T-helper 1 cell treated with Interleukin-12 subunit alpha and Interleukin-12 subunit beta and Interleukin-4 antibody, amounts not matched to agents 30 ng/mL and 1 ng/mL, for 36 hours (primary cell): Measurements from ENCODE around the gene HSD17B13. TPM values are rescaled to one million over a fixed set of nuclear protein-coding genes. Genes with fewer than 3 reads are reported as not detected.
"Not testable (repeated sequence)": the region's sequence is repeated elsewhere in the genome, so short reads cannot be mapped to it uniquely, and the experiment has no call there.

Experiments used
- intact Hi-C: fragments of 100-400 bp; cut with micrococcal nuclease; formaldehyde crosslinking; loops from one replicate; pipeline ENCODE4 v1.15.1; 2024
- total RNA-seq: library from RNA; stranded (reverse); gene quantifications from 2 replicates; pipeline ENCODE4 v1.2.3, GENCODE V29; 2022

HSD17B13 gene
- total RNA-seq, 1 donor from 2014 or later: 0.22 TPM

DNA sequence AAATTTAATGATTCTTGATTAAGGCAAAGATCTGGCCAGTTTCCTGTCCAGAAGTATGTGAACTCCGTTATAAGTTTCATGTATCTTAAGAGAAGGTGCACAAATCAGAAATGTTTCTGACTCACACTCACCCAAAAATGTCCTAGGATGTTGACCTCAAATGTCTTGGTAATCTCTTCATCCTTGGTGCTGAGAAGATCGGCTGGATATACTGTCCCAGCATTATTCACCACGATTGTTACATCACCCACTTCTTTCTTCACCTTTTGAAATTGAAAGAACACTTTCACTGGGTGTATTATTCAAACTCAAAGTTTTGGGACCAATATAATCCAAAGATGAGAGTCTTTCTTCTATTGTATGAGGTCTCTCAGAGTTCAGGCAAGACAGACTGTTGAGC, 5.7 kb downstream of the HSD17B13 start:
- intact Hi-C loops: no loop called here

DNA sequence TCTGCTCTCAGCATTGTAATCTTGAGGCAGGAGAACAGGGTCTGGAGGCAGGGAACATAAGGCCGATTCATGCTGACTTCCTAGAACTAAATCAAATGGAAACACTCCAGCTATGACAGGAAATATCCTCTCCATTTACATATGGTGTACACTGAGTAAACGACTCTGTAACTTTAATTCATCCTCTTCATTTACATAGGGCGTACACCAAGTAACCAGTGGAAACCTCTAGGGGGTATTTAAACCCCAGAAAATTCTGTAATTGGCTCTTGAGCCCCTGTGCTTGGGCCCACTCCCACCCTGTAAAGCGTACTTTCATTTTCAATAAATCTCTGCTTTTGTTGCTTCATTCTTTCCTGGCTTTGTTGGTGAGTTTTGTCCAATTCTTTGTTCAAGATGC, 7.7 kb downstream of the HSD17B13 start:
- intact Hi-C loops: not testable (repeated sequence)

DNA sequence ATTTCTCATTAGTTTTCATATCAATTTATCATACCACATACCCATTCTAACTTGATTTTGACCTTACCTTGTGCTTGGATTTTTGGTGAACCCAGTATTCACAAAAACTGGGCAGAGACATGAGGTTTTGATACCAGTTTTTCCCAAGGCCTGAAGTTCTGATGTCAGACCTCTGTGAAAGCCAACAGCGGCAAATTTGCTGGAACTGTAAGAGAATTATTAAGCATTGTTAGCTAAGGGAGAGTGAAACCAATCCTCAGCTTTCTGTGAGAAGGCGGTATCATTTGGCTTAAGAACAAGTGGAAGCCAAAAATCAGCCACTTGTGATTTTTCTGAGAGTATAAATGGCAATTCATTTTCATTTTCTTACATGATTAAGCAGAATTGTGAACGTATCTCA, 8.9 kb downstream of the HSD17B13 start:
- intact Hi-C loops: no loop called here

DNA sequence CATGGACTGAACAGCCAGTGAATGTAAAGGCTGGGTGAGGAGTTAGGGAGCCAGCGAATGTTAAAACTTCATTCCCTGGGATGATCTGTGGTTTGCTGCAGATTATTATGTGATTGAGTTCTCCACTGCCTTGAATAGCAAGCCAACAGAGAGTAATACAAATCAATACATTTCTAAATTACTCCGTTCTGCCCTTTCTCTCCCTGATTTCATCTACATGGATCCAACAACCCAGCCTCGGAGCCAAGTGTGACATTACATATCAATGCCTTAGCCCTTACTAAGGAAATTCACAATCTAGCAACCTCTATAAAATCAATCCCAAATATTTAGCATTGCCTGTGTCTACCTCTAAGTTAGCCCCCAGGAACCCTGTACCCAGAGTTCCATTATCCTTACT, 11.0 kb downstream of the HSD17B13 start:
- intact Hi-C loops: no loop called here

DNA sequence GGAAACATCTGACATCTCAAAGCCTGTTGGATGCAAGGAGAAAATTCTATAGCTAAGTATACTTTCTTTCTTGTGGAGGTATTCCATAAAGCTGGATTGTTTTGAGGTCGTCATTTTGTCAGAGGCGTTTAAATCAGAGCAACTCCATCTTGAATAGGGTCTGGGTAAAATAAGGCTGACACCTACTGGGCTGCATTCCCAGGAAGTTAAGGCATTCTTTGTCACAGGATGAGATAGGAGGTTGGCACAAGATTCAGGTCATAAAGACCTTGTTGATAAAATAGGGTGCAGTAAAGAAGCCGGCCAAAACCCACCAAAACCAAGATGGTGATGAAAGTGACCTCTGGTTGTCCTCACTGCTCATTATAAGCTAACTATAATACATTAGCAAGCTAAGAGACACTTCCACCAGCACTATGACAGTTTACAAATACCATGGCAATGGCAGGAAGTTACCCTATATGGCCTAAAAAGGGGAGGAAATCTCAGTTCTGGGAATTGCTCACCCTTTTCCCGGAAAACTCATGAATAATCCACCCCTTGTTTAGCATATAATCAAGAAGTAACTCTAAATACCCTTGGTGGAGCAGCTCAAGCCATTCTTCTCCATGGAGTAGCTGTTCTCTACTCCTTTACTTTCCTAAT, 11.9 kb downstream of the HSD17B13 start:
- intact Hi-C loops: no loop called here

DNA sequence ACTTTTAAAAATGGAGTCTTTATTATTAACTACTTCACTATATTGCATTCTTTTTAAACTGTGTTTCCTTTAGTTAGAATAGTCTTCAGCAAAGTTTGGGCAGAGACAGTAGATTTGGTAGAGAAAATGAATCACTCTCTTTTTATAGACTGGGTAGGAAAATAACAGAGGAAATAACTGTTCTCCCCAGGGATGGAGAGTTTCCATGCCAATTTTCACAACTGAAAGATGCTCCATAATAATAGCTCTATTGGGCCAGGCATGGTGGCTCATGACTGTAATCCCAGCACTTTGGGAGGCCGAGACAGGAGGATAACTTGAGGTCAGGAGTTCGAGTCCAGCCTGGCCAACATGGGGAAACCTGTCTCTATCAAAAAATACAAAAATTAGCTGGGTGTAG, 13.1 kb downstream of the HSD17B13 start:
- intact Hi-C loops: no loop called here

DNA sequence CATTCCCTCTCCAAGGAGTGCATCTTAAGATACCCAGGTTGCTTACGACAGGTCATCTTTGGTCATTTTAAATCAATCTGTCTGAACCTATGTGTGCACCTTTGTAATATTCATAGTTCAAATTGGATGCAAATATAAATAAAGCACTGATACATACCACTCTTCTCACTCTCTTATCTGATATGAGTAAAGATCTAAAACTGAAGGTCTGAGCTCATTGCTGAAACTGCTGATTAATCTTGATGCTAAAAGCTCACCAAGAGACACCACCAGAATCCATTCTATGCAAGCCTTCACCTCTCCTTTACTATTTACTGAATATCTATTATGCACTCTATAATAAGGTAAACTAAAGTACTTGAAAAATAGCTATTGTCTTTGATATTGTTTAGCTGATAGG, 16.6 kb downstream of the HSD17B13 start:
- intact Hi-C loops: no loop called here

DNA sequence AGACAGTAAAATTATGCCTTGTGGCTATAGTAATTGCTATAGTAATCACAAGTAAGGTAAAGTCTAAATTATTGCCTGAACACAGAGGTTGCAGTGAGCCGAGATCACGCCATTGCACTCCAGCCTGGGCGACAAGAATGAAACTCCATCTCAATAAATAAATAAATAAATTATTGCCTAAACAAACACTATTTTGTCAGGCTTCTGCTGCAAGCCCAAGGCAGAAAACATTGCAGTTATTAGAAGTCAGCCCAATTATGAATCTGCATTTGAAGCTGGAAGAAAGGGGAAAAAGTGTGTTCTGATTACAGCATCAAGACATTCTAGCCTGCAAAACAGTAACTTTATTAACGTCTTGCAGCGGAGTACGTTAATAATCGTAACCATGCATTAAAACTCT, 17.1 kb downstream of the HSD17B13 start:
- intact Hi-C loops: no loop called here

DNA sequence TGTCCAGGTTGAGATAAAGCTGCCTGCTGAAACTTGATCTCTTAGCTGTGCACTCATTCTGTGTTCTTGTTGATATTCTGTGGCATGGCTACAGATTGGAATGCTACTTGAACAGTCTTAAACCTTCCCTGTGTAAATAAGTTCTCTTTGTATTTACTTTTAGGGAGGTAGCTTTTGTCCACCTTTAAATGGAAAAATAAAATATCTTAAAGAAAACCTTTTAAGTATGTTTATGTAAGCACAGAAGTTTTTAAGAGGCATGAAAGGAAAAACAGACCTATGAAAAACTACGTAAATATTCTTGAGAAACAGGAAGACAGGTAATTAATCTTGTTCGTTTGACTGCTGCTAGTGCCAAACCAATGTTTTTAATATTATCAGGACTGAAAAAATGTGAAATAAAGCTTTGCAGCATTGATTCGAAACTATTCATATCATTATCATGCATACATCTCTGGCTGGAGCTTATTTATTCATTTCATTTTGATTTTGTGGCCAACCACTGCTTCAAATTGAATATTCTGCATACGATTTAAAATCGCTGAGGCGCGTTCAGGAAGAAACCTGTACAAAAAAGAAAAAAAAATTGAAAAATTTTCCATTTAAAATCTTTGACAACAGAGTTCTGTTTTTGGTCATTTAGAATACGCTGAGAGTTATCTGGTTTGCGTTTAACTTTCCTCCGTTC, 17.8 kb downstream of the HSD17B13 start:
- intact Hi-C loops: no loop called here

DNA sequence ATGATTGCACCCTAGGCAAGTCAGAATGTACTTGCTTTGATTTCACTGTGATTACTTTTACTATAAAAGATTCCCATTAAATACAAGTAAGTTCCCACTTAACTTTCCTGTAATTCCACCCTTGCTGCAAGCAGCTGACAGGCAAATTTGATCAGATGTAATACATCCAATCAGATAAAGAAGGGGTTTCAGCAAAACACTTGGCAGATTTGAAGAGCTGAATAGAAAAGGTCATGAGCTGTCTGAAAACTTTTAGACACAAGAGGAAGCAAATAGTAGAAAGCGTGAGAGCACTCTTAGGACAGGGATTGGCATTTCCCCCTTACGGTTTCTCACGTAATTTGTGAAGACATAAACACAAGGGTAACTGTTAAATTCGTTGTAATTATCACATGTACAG, 22.8 kb downstream of the HSD17B13 start:
- intact Hi-C loops: no loop called here

DNA sequence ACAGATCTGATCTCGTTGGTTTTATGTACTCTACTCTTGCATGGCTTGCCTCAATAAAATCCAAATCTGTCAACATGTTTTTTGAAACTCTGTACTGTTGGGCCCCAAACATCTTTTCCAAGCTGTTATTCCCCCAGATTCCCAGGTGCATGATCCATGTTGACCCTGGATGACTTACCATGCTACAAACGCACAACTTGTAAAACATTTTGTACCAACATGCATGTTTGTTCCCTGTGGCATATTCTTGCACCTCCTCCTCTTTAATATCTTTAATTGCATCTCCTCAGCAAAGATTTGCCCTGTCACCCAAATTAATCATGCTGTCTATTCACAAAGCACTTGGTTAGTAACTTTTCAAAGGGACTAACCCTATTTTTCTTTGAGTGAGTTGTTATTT, 24.3 kb downstream of the HSD17B13 start:
- intact Hi-C loops: no loop called here

DNA sequence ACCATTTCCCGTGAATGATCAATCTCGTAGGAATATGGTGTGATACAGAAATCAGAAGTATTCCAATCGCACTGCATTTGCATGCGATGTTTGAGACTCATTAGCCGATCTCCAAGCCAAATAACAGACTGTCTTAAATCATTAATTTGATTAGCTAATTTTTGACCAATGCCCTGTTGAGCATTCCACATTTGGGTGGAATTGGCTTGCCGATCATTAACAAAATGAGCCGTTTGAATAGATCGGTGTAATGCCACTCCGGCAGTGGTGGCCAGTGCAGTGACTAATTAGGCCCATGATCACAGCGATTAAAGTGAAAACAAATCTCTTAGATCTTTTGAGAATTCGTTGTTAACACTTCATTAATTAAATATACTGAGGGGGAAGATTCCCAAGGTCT, 27.8 kb downstream of the HSD17B13 start:
- intact Hi-C loops: not testable (repeated sequence)

DNA sequence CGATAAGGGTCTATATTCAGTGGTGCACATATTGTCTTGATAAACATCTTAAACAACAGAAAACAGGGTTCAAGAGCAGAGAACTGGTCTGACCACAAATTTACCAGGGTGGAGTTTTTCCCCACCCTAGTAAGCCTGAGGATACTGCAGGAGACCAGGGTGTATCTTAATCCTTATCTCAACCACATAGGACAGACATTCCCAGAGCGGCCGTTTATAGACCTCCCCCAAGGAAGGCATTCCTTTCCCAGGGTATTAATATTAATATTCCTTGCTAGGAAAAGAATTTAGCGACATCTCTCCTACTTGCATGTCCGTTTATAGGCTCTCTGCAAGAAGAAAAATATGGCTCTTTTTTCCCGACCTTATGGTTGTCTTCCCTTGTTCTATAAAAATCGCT, 28.8 kb downstream of the HSD17B13 start:
- intact Hi-C loops: not testable (repeated sequence)

DNA sequence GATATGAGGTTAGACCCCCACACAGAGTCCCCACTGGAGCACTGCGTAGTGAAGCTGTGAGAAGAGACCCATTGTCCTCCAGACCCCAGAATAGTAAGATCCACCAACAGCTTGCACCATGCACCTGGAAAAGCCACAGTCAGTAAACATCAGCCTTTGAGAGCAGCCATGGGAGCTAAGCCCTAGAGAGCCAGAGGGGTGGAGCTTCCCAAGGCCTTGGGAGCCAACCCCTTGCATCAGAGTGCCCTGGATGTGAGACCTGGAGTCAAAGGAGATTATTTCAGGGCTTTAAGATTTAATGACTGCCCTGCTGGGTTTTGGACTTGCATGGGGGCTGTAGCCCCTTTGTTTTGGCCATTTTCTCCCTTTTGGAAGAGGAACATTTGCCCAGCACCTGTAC, 35.7 kb downstream of the HSD17B13 start:
- intact Hi-C loops: no loop called here

DNA sequence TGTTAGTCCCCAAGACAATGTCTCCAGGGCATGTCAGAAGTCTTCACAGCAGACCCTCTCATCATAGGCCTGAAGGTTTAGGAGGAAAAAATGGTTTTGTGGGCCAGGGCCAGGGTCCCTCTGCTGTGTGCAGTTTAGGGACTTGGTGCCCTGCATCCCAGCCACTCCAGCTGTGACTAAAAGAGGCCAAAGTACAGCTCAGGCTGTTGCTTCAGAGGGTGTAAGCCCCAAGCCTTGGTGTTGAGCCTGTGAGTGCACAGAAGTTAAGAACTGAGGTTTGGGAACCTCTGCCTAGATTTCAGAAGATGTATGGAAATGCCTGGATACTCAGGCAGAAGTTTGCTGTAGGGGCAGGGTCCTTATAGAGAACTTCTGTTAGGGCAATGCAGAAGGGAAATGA, 38.4 kb downstream of the HSD17B13 start:
- intact Hi-C loops: not testable (repeated sequence)

DNA sequence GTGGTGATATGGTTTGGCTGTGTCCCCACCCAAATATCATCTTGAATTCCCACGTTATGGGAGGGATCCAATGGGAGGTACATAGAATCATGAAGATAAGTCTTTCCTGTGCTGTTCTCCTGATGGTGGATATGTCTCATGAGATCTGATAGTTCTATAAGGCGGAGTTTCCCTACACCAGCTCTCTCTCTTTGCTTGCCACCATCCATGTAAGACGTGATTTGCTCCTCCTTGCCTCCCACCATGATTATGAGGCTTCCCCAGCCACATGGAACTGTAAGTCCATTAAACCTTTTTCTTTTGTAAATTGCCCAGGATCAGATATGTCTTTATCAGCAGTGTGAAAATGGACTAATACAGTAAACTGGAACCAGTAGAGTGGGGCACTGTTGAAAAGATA, 39.5 kb downstream of the HSD17B13 start:
- intact Hi-C loops: no loop called here

DNA sequence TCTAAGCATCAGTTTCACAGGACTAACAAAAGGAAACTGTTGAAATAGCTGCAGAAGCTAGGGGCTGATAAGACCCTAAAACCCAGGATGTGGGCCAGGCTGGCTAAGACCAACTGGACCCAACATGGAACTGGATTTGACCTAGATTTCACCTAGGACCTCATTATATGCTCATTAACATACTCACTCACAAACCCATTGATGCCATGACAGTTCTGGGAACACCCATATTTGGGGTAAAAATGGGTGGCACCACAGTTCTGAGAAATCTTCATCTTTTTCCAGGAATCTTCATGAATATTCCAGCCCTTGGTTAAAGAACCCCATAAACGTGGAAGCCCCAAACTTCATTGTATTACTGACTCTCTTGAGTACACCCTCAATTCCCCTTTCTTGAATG, 41.1 kb downstream of the HSD17B13 start:
- intact Hi-C loops: no loop called here

DNA sequence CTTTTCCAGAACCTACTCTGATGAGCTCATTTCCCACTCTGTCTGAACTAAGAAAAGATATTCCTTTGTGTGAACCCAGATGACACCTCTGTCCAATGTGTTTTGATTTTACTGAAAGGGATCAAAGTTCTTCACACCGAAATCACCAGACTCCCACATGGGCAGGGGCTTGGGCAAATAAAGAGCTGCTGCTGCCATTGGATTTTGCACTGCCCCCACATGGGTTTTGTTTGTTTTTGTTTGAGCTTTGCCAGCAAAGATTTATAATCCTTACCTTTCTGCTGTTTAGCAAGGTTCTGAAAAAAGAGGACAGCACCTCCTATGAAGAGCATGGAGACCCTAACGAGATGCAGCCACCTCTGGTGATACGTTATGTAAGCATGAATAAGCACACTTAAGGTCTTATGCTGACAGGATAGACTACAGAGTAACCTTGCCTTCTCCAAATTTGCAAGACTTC, 44.3 kb downstream of the HSD17B13 start:
- intact Hi-C loops: no loop called here

DNA sequence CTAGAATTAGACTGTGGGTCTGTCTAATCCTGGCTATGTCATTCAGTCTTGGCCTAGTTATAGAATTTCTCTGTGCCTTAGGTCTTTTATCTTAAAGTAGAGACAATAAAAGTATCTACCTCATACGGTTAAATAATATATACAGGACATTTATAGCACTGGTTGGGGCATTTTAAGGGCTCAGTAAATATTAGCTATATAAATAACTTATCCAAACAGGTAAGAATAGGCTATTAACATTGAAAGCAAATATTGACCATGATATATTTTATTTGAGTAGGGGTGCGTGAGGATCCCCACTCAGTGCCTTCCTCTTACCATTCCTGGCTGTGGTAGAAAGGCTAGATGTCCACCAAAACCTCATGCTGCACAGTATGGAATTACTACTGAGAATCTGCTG, 47.4 kb downstream of the HSD17B13 start:
- intact Hi-C loops: no loop called here

DNA sequence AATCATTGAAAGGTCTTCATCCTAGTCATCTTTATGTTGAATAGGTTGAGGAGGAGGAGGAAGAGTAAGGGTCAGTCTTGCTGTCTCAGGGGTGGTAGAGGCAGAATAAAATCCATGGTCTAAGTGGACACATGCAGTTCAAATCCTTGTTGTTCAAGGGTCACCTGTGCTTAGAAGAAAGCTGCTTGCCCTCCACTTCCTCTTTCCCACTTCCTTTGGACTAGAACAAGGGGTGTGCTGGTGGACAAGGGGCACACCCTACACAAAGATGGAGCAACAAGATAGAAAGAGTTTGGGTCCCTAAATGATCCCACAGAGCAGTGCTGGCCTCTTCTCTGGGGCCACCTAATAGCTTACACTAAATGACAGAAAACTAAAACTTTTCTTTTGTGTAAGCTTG, 47.9 kb downstream of the HSD17B13 start:
- intact Hi-C loops: loop anchor here (5.0 kb wide), 1 partner anchor 572 kb away; no protein-coding TSS in a partner anchor

DNA sequence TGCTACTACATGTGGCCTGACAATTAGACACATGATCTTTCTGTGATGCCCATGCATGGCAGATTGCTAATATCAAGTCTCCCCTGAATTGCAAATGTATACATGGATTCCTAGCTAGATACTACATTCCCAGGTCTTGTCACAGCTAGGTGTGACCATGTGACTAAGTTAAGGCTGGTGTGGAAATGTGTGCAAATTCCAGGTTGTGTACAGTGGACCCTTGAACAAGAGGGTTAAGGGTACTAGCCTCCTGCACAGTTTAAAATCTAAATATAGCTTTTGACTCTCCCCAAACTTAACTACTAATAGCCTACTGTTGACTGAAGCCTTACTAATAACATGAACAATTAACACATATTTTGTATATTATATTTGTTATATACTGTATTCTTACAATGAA, 48.4 kb downstream of the HSD17B13 start:
- intact Hi-C loops: loop anchor here (5.0 kb wide), 1 partner anchor 573 kb away; no protein-coding TSS in a partner anchor

DNA sequence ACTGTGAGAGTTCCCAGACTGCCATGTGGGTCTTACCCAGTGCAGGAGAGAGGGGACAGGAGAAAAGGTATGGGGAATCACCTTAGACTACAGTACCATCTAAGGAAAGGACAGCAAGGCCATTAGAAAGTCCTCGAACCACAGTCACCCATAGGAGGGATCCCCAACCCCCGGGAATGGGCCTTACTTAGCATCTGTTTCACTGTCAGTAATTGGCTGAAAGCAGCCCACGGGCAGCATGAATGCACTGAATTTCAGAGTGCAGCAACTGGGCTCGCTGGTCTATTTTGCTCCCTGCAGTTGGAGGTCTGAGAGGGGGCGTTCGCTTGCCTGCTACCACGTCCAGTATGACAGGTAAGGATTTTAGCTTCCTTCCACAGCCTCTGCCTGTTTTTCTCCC, 51.9 kb downstream of the HSD17B13 start:
- intact Hi-C loops: loop anchor here (1.0 to 5.0 kb wide), 2 partner anchors 194 to 576 kb away; no protein-coding TSS in a partner anchor

DNA sequence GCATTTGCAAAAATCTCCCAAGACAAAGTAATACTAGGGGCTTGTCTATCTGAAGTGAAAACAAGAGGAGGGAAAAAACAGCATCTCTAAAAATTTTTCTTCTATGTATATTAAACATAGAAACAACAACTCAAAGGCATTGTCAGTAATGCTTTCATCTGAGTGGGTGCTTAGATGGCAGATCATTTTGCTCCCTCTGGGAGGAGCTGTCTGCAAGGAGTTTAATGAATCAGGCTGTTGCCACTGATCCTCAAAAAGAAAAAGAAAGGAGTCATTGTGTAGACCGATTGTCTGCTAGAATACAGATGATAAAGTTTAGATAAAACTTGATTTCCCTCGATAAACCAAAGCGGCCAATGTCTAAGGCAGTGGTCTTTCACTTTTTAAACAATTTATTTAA, 52.5 kb downstream of the HSD17B13 start:
- intact Hi-C loops: loop anchor here (1.0 to 5.0 kb wide), 2 partner anchors 195 to 577 kb away; no protein-coding TSS in a partner anchor
